HEK293 (cell line): ENCODE results near the gene FOXM1.

Experiments used
- CTCF ChIA-PET: fragments of 350-600 bp; formaldehyde crosslinking; extraction: SDS; loops from one replicate; lab custom pipeline; 2021; ENCODE audit warnings: antibody characterized with exemption; lab: Yijun Ruan, JAX
- POLR2A ChIA-PET: fragments of 300-600 bp; formaldehyde crosslinking; extraction: SDS; loops from one replicate; lab custom pipeline; 2020; ENCODE audit warnings: antibody characterized with exemption, inconsistent platforms; lab: Yijun Ruan, JAX
- H3K27ac ChIP-seq: fragments of 200-500 bp; sonication (Bioruptor generic); 2 replicates; pipeline ENCODE4 v1.5.1; 2014; ENCODE audit warnings: low read depth, low read length, control low read depth, inconsistent platforms; ENCODE audit errors: extremely low read depth
- H3K36me3 ChIP-seq, 2 experiments: fragments of 200-500 bp in 1 of 2; sonication (Bioruptor generic) in 1 of 2; 1 replicate in 1 of 2; 2 replicates in 1 of 2; pipeline ENCODE4 v1.5.1; 2014 to 2017; ENCODE audit warnings: inconsistent platforms in 2 of 2, low read length in 2 of 2; ENCODE audit not compliant: control insufficient read depth in 2 of 2, insufficient read depth in 1 of 2
- H3K4me1 ChIP-seq: fragments of 200-500 bp; sonication (Bioruptor generic); 2 replicates; pipeline ENCODE4 v1.5.1; 2014; ENCODE audit warnings: mild to moderate bottlenecking, low read length, inconsistent platforms; ENCODE audit not compliant: control insufficient read depth, insufficient read depth
- H3K4me3 ChIP-seq: 2 replicates; pipeline ENCODE4 v1.5.1; 2011; ENCODE audit warnings: low read depth, mild to moderate bottlenecking, control low read depth, low read length, moderate library complexity
- H3K9me3 ChIP-seq: fragments of 200-500 bp; sonication (Bioruptor generic); 2 replicates; pipeline ENCODE4 v1.5.1; 2014; ENCODE audit warnings: low read depth, low read length, inconsistent platforms; ENCODE audit not compliant: control insufficient read depth, insufficient read depth
- GLI4 ChIP-seq: fragments of 450-650 bp; formaldehyde crosslinking; IDR thresholded peaks from 2 replicates; pipeline ENCODE4 v1.5.1; 2016; ENCODE audit warnings: missing biosample characterization, missing genetic modification characterization
- KLF16 ChIP-seq: fragments of 450-650 bp; formaldehyde crosslinking; IDR thresholded peaks from 2 replicates; pipeline ENCODE4 v1.5.1; 2017; ENCODE audit warnings: missing biosample characterization, missing genetic modification characterization
- KLF7 ChIP-seq: fragments of 450-650 bp; formaldehyde crosslinking; IDR thresholded peaks from 2 replicates; pipeline ENCODE4 v1.5.1; 2016; ENCODE audit warnings: missing biosample characterization, missing genetic modification characterization, borderline replicate concordance
- MEIS1 ChIP-seq: sonication (generic); formaldehyde crosslinking; IDR thresholded peaks from 2 replicates; pipeline ENCODE4 v1.8.1; 2022; ENCODE audit warnings: missing genetic modification reagents, mild to moderate bottlenecking, borderline replicate concordance
- PATZ1 ChIP-seq: fragments of 450-650 bp; formaldehyde crosslinking; IDR thresholded peaks from 2 replicates; pipeline ENCODE4 v1.5.1; 2016; ENCODE audit warnings: missing biosample characterization, missing genetic modification characterization
- REPIN1 ChIP-seq: fragments of 450-650 bp; formaldehyde crosslinking; IDR thresholded peaks from 2 replicates; pipeline ENCODE4 v1.5.1; 2017; ENCODE audit warnings: missing biosample characterization, missing genetic modification characterization, low read depth
- SCRT2 ChIP-seq: fragments of 450-650 bp; formaldehyde crosslinking; IDR thresholded peaks from 2 replicates; pipeline ENCODE4 v1.5.1; 2016; ENCODE audit warnings: missing biosample characterization, missing genetic modification characterization
- YY1 ChIP-seq: fragments of 450-650 bp; formaldehyde crosslinking; IDR thresholded peaks from 2 replicates; pipeline ENCODE4 v1.5.1; 2018; ENCODE audit warnings: missing biosample characterization, missing genetic modification characterization
- YY2 ChIP-seq: fragments of 450-650 bp; formaldehyde crosslinking; IDR thresholded peaks from 2 replicates; pipeline ENCODE4 v1.5.1; 2016; ENCODE audit warnings: missing biosample characterization, missing genetic modification characterization
- ZBTB11 ChIP-seq: fragments of 450-650 bp; formaldehyde crosslinking; conservative IDR thresholded peaks from 2 replicates; pipeline ENCODE4 v1.5.1; 2016; ENCODE audit warnings: low read depth, missing biosample characterization, missing genetic modification characterization
- ZBTB20 ChIP-seq: fragments of 450-650 bp; formaldehyde crosslinking; IDR thresholded peaks from 2 replicates; pipeline ENCODE4 v1.5.1; 2016; ENCODE audit warnings: missing biosample characterization, missing genetic modification characterization
- ZEB2 ChIP-seq: fragments of 450-650 bp; formaldehyde crosslinking; IDR thresholded peaks from 2 replicates; pipeline ENCODE4 v1.5.1; 2016; ENCODE audit warnings: missing biosample characterization, missing genetic modification characterization
- ZFHX2 ChIP-seq: fragments of 450-650 bp; formaldehyde crosslinking; conservative IDR thresholded peaks from 2 replicates; pipeline ENCODE4 v1.5.1; 2016; ENCODE audit warnings: missing biosample characterization, missing genetic modification characterization
- ZFP69B ChIP-seq: fragments of 450-650 bp; formaldehyde crosslinking; IDR thresholded peaks from 2 replicates; pipeline ENCODE4 v1.5.1; 2016; ENCODE audit warnings: missing biosample characterization, missing genetic modification characterization
- ZIC2 ChIP-seq: fragments of 450-650 bp; formaldehyde crosslinking; IDR thresholded peaks from 2 replicates; pipeline ENCODE4 v1.5.1; 2016; ENCODE audit warnings: missing biosample characterization, missing genetic modification characterization
- ZNF121 ChIP-seq: fragments of 450-650 bp; formaldehyde crosslinking; IDR thresholded peaks from 2 replicates; pipeline ENCODE4 v1.5.1; 2016; ENCODE audit warnings: missing biosample characterization, missing genetic modification characterization
- ZNF174 ChIP-seq: fragments of 450-650 bp; formaldehyde crosslinking; IDR thresholded peaks from 2 replicates; pipeline ENCODE4 v1.5.0; 2017; ENCODE audit warnings: missing biosample characterization, mild to moderate bottlenecking, missing genetic modification characterization
- ZNF175 ChIP-seq: fragments of 450-650 bp; formaldehyde crosslinking; IDR thresholded peaks from 2 replicates; pipeline ENCODE4 v1.5.1; 2016; ENCODE audit warnings: missing biosample characterization, missing genetic modification characterization
- ZNF335 ChIP-seq: fragments of 450-650 bp; formaldehyde crosslinking; conservative IDR thresholded peaks from 2 replicates; pipeline ENCODE4 v1.5.1; 2016; ENCODE audit warnings: missing biosample characterization, missing genetic modification characterization
- ZNF416 ChIP-seq: fragments of 450-650 bp; formaldehyde crosslinking; IDR thresholded peaks from 2 replicates; pipeline ENCODE4 v1.5.1; 2016; ENCODE audit warnings: missing biosample characterization, missing genetic modification characterization
- ZNF426 ChIP-seq: fragments of 450-650 bp; formaldehyde crosslinking; IDR thresholded peaks from 2 replicates; pipeline ENCODE4 v1.5.1; 2017; ENCODE audit warnings: missing biosample characterization, missing genetic modification characterization, mild to moderate bottlenecking, inconsistent platforms, moderate library complexity
- ZNF449 ChIP-seq: fragments of 450-650 bp; formaldehyde crosslinking; IDR thresholded peaks from 2 replicates; pipeline ENCODE4 v1.5.1; 2017; ENCODE audit warnings: missing biosample characterization, mild to moderate bottlenecking, missing genetic modification characterization, moderate library complexity
- ZNF510 ChIP-seq: fragments of 450-650 bp; formaldehyde crosslinking; IDR thresholded peaks from 2 replicates; pipeline ENCODE4 v1.5.1; 2018; ENCODE audit warnings: mild to moderate bottlenecking, missing genetic modification characterization, missing biosample characterization; ENCODE audit not compliant: insufficient replicate concordance
- ZNF514 ChIP-seq: fragments of 450-650 bp; formaldehyde crosslinking; IDR thresholded peaks from 2 replicates; pipeline ENCODE4 v1.5.1; 2016; ENCODE audit warnings: missing biosample characterization, missing genetic modification characterization
- ZNF580 ChIP-seq: fragments of 450-650 bp; formaldehyde crosslinking; IDR thresholded peaks from 2 replicates; pipeline ENCODE4 v1.5.1; 2016; ENCODE audit warnings: missing biosample characterization, missing genetic modification characterization
- ZNF670 ChIP-seq: fragments of 450-650 bp; formaldehyde crosslinking; IDR thresholded peaks from 2 replicates; pipeline ENCODE4 v1.5.1; 2016; ENCODE audit warnings: missing biosample characterization, missing genetic modification characterization, low read depth
- ZNF76 ChIP-seq: fragments of 450-650 bp; formaldehyde crosslinking; IDR thresholded peaks from 2 replicates; pipeline ENCODE4; 2016; ENCODE audit warnings: low read depth, missing biosample characterization, missing genetic modification characterization, borderline replicate concordance
- ZNF768 ChIP-seq: fragments of 450-650 bp; formaldehyde crosslinking; IDR thresholded peaks from 2 replicates; pipeline ENCODE4 v1.5.1; 2018; ENCODE audit warnings: missing biosample characterization, mild to moderate bottlenecking, missing genetic modification characterization
- ZSCAN30 ChIP-seq: fragments of 450-650 bp; IDR thresholded peaks from 2 replicates; pipeline ENCODE4 v1.5.1; 2018; ENCODE audit warnings: missing biosample characterization, mild to moderate bottlenecking, missing genetic modification characterization, moderate library complexity
- ZXDB ChIP-seq: fragments of 450-650 bp; formaldehyde crosslinking; IDR thresholded peaks from 2 replicates; pipeline ENCODE4 v1.5.1; 2016; ENCODE audit warnings: missing biosample characterization, missing genetic modification characterization

FOXM1 gene

GRCh38 chr12:2877047-2877952, at the start of gene FOXM1, which contains the start of gene RHNO1:
Gene FOXM1, minus strand, starts transcription at chr12:2877174. Its CDS starts 2,696 bp downstream, at chr12:2874478.
Gene RHNO1, plus strand, starts transcription at chr12:2877223. Its CDS starts 8,144 bp downstream, at chr12:2885367.
- CTCF ChIA-PET = interaction anchor here (0.6 to 2.0 kb wide), 6 partner anchors 8 to 164 kb away, joined by 3 to 6 read pairs (median 5); no protein-coding TSS in a partner anchor
- H3K36me3 ChIP-seq = peaks cover 37 to 50% of the 10 kb centered on the region in 2 experiments
- TF ChIP-seq ZIC2 (tag by site-specific recombination) (no peak; the same call in 1 of the 2 replicates), ZBTB11 (tag by site-specific recombination) (peak; percentile 37), ZNF580 (tag by site-specific recombination) (0 out of 2 replicates have a peak, but pooled peaks have one; percentile 17), ZFP69B (tag by site-specific recombination) (peak; percentile 56), ZNF335 (tag by site-specific recombination) (peak; percentile 69), ZXDB (tag by site-specific recombination) (peak; percentile 62), ZNF510 (no peak), ZNF174 (tag by site-specific recombination) (no peak), ZNF670 (tag by site-specific recombination) (no peak), ZNF426 (tag by site-specific recombination) (no peak), PATZ1 (tag by site-specific recombination) (peak; percentile 84), ZFHX2 (tag by site-specific recombination) (peak; percentile 77), ZNF514 (no peak), KLF7 (0 out of 2 replicates have a peak, but pooled peaks have one; percentile 23), ZBTB20 (tag by site-specific recombination) (peak; percentile 94; the same call in 1 of the 2 replicates), SCRT2 (tag by site-specific recombination) (no peak), YY1 (tag by site-specific recombination) (peak; percentile 90), ZNF121 (tag by site-specific recombination) (0 out of 2 replicates have a peak, but pooled peaks have one; percentile 32), ZNF416 (tag by site-specific recombination) (no peak), ZNF768 (tag by site-specific recombination) (peak; percentile 22; the same call in 1 of the 2 replicates), KLF16 (tag by site-specific recombination) (peak; percentile 93), ZEB2 (tag by site-specific recombination) (peak; percentile 76), YY2 (tag by site-specific recombination) (peak; percentile 86), ZNF76 (peak; percentile 59; the same call in 1 of the 2 replicates), ZNF449 (tag by site-specific recombination) (0 out of 2 replicates have a peak, but pooled peaks have one; percentile 12), MEIS1 (CRISPR knock-in tag) (no peak), ZSCAN30 (tag by site-specific recombination) (peak; percentile 41; the same call in 1 of the 2 replicates), GLI4 (tag by site-specific recombination) (peak; percentile 97), ZNF175 (tag by site-specific recombination) (no peak), REPIN1 (tag by site-specific recombination) (0 out of 2 replicates have a peak, but pooled peaks have one; percentile 64)

More at GRCh38 chr12:2877047-2877952, at the start of gene FOXM1, which contains the start of gene RHNO1:
- Histone ChIP-seq H3K4me3 (peak within 1 kb of the TSS; percentile 95), H3K27ac (peak within 1 kb of the TSS; percentile 94), H3K9me3 (no peaks in the 10 kb centered on the region), H3K4me1 (peaks cover 13% of the 10 kb centered on the region)
- POLR2A ChIA-PET = interaction anchor here (0.6 to 2.5 kb wide), 11 partner anchors 8 to 157 kb away, joined by 3 to 27 read pairs (median 3); partner anchors contain the start of genes FKBP4, TEX52 and TULP3
